SK-N-SH treated with all-trans-retinoic acid at 6 μM for 48 hours (cell line): ENCODE results near the gene SLC35A3.

Experiments
- ARNTL ChIP-seq: fragments of 450-650 bp; formaldehyde crosslinking; IDR thresholded peaks from 2 replicates; pipeline ENCODE4 v1.5.0; 2020; ENCODE audit warnings: low read depth, mild to moderate bottlenecking, moderate library complexity, borderline replicate concordance
- BACH2 ChIP-seq: fragments of 250-450 bp; sonication (Bioruptor Pico); IDR thresholded peaks from 2 replicates; pipeline ENCODE4 v1.9.0; 2021; ENCODE audit warnings: mild to moderate bottlenecking, borderline replicate concordance
- CSDC2 ChIP-seq: fragments of 250-450 bp; sonication (Bioruptor Pico); IDR thresholded peaks from 2 replicates; pipeline ENCODE4 v1.5.0; 2020; ENCODE audit warnings: mild to moderate bottlenecking, moderate library complexity
- ESRRG ChIP-seq: fragments of 250-450 bp; sonication (Bioruptor Pico); IDR thresholded peaks from 2 replicates; pipeline ENCODE4 v1.6.1; 2021; ENCODE audit warnings: mild to moderate bottlenecking
- OSR1 ChIP-seq: fragments of 250-450 bp; sonication (Bioruptor Pico); IDR thresholded peaks from 2 replicates; pipeline ENCODE4 v1.8.0; 2022; ENCODE audit warnings: moderate library complexity, mild to moderate bottlenecking, inconsistent platforms
- RARB ChIP-seq: fragments of 250-450 bp; sonication (Bioruptor Pico); IDR thresholded peaks from 2 replicates; pipeline ENCODE4 v1.8.0; 2021; ENCODE audit warnings: mild to moderate bottlenecking, moderate library complexity
- TOX ChIP-seq: fragments of 250-450 bp; sonication (Bioruptor Pico); IDR thresholded peaks from 2 replicates; pipeline ENCODE4 v1.8.0; 2021; ENCODE audit warnings: mild to moderate bottlenecking, moderate library complexity, borderline replicate concordance
- ZC3H10 ChIP-seq: fragments of 250-450 bp; sonication (Bioruptor Pico); IDR thresholded peaks from 2 replicates; pipeline ENCODE4 v1.5.1; 2021; ENCODE audit warnings: mild to moderate bottlenecking, moderate library complexity
- ZNF565 ChIP-seq: fragments of 450-650 bp; formaldehyde crosslinking; conservative IDR thresholded peaks from 2 replicates; pipeline ENCODE4 v1.5.0; 2020; ENCODE audit warnings: low read depth, mild to moderate bottlenecking, moderate library complexity
- ZNF70 ChIP-seq: fragments of 450-650 bp; formaldehyde crosslinking; IDR thresholded peaks from 2 replicates; pipeline ENCODE4 v1.5.0; 2020; ENCODE audit warnings: mild to moderate bottlenecking, moderate library complexity
- ZNF8 ChIP-seq: fragments of 450-650 bp; formaldehyde crosslinking; IDR thresholded peaks from 2 replicates; pipeline ENCODE4 v1.5.0; 2020; ENCODE audit warnings: mild to moderate bottlenecking, moderate library complexity
- TF ChIP-seq, protein P1 (sequence below): fragments of 250-450 bp; sonication (Bioruptor Pico); IDR thresholded peaks from 2 replicates; pipeline ENCODE4 v1.5.1; 2021; ENCODE audit warnings: mild to moderate bottlenecking, moderate library complexity
- TF ChIP-seq, protein P2 (sequence below): fragments of 250-450 bp; sonication (Bioruptor Pico); IDR thresholded peaks from 2 replicates; pipeline ENCODE4 v1.8.0; 2021; ENCODE audit warnings: low read depth, mild to moderate bottlenecking, moderate library complexity, borderline replicate concordance
- TF ChIP-seq, protein P3 (sequence below): fragments of 250-450 bp; sonication (Bioruptor Pico); IDR thresholded peaks from 2 replicates; pipeline ENCODE4 v1.8.0; 2020; ENCODE audit warnings: mild to moderate bottlenecking, moderate library complexity, borderline replicate concordance

DNA sequence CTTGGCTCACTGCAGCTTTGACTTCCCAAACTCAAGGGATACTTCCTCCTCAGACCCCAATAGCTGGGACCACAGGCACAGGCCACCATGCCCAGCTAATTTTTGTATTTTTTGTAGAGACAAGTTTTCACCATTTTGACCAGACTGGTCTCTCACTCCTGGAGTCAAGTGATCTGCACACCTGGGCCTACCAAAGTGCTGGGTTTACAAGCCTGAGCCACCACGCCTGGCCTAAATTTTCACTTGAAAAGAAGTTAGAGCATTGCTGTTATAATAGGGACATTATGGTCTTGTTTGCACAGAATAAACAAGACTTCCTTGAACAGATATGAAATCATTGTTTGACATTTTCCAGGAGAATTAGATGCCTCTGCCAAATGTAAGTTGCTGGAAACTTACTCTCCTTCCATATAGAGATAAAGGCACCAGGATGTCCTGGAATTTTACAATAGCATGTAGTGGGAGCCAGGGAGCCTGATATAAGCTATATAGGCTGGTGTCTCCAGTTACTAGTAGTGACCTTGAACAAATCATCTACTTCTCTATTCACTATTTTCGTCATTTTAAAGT is 16.9 kb downstream of the SLC35A3 start:
- TF ChIP-seq ESRRG (no peak), ZNF565 (CRISPR knock-in tag) (no peak), ZNF8 (CRISPR knock-in tag) (no peak), RARB (no peak), CSDC2 (CRISPR knock-in tag) (no peak), ZNF70 (CRISPR knock-in tag) (no peak), OSR1 (CRISPR knock-in tag) (no peak), TOX (no peak), ARNTL (no peak), ZC3H10 (CRISPR knock-in tag) (no peak), BACH2 (CRISPR knock-in tag) (no peak)
- TF ChIP-seq, protein P1, sequence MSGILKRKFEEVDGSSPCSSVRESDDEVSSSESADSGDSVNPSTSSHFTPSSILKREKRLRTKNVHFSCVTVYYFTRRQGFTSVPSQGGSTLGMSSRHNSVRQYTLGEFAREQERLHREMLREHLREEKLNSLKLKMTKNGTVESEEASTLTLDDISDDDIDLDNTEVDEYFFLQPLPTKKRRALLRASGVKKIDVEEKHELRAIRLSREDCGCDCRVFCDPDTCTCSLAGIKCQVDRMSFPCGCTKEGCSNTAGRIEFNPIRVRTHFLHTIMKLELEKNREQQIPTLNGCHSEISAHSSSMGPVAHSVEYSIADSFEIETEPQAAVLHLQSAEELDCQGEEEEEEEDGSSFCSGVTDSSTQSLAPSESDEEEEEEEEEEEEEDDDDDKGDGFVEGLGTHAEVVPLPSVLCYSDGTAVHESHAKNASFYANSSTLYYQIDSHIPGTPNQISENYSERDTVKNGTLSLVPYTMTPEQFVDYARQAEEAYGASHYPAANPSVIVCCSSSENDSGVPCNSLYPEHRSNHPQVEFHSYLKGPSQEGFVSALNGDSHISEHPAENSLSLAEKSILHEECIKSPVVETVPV (CRISPR knock-in tag): no peak
- TF ChIP-seq, protein P2, sequence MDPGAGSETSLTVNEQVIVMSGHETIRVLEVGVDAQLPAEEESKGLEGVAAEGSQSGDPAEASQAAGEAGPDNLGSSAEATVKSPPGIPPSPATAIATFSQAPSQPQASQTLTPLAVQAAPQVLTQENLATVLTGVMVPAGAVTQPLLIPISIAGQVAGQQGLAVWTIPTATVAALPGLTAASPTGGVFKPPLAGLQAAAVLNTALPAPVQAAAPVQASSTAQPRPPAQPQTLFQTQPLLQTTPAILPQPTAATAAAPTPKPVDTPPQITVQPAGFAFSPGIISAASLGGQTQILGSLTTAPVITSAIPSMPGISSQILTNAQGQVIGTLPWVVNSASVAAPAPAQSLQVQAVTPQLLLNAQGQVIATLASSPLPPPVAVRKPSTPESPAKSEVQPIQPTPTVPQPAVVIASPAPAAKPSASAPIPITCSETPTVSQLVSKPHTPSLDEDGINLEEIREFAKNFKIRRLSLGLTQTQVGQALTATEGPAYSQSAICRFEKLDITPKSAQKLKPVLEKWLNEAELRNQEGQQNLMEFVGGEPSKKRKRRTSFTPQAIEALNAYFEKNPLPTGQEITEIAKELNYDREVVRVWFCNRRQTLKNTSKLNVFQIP (CRISPR knock-in tag): no peak
- TF ChIP-seq, protein P3, sequence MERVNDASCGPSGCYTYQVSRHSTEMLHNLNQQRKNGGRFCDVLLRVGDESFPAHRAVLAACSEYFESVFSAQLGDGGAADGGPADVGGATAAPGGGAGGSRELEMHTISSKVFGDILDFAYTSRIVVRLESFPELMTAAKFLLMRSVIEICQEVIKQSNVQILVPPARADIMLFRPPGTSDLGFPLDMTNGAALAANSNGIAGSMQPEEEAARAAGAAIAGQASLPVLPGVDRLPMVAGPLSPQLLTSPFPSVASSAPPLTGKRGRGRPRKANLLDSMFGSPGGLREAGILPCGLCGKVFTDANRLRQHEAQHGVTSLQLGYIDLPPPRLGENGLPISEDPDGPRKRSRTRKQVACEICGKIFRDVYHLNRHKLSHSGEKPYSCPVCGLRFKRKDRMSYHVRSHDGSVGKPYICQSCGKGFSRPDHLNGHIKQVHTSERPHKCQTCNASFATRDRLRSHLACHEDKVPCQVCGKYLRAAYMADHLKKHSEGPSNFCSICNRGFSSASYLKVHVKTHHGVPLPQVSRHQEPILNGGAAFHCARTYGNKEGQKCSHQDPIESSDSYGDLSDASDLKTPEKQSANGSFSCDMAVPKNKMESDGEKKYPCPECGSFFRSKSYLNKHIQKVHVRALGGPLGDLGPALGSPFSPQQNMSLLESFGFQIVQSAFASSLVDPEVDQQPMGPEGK (CRISPR knock-in tag): no peak
